AG09319 (cell line): Measurements from ENCODE around the gene PGAM5.

Source experiments
- DNase-seq: peaks from one replicate; pipeline ENCODE4 v3.0.0-alpha.2; 2010; ENCODE audit warnings: low read depth; ENCODE audit errors: extremely low read depth
- TF ChIP-seq, protein P1 (sequence below): IDR thresholded peaks from 2 replicates; pipeline ENCODE4 v1.5.1; 2011; ENCODE audit warnings: low read depth, mild to moderate bottlenecking, inconsistent platforms, low read length, moderate library complexity

The PGAM5 gene

DNA sequence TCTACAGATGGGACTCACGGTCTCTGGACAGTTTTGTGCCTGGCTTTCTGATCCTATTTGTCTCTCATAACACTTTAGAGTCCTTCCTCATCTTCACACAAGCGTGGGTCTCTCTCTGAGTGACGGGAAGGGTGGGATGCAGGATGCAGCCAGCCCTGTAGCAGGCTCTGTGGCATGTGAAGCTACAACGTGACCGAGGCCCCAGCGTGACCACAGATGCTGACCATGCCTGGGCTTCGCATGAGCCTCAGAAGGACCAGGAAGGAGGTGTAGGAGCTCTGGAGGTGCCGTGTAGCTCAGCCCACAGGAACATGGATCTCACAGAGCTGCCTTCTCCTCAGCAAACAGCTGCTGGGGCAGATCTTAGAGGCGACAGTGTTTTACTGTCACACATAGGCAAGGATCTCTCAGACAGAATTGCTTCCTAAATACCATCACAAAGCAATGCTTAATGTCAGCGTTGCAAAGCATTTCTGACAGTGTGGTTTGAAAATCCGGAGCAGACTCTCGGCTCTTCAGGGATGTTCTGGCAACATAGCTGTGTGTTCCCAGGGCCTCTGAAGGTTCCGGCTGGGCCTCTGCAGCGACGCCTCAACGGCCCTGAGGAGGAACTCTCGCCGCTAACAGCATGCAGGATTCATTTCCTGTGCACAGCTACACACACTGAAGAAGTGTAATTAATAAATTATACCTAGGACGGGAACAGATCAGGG lies 29.1 kb downstream of the PGAM5 start:
- DNase-seq: no peak

DNA sequence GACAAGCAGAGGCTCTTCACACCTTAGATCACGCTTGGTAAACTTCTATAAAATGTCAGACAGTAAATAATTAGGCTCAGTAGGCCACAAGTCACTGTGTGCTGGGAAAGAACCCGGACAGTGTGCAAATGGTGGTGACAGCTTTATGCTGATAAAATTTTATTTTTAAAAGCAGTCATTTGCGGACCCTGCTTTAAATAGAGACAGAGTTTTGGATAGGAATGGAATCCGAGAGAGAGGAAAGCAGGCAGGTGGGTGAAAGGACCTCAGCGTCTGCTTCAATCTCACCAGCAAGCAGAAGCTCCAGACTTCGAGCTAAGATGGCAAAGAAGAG lies 29.6 kb downstream of the PGAM5 start:
- DNase-seq: no peak
- TF ChIP-seq, protein P1, sequence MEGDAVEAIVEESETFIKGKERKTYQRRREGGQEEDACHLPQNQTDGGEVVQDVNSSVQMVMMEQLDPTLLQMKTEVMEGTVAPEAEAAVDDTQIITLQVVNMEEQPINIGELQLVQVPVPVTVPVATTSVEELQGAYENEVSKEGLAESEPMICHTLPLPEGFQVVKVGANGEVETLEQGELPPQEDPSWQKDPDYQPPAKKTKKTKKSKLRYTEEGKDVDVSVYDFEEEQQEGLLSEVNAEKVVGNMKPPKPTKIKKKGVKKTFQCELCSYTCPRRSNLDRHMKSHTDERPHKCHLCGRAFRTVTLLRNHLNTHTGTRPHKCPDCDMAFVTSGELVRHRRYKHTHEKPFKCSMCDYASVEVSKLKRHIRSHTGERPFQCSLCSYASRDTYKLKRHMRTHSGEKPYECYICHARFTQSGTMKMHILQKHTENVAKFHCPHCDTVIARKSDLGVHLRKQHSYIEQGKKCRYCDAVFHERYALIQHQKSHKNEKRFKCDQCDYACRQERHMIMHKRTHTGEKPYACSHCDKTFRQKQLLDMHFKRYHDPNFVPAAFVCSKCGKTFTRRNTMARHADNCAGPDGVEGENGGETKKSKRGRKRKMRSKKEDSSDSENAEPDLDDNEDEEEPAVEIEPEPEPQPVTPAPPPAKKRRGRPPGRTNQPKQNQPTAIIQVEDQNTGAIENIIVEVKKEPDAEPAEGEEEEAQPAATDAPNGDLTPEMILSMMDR: no peak

More for the DNA sequence above, 29.1 kb downstream of the PGAM5 start:
- TF ChIP-seq, protein P1: no peak

DNA sequence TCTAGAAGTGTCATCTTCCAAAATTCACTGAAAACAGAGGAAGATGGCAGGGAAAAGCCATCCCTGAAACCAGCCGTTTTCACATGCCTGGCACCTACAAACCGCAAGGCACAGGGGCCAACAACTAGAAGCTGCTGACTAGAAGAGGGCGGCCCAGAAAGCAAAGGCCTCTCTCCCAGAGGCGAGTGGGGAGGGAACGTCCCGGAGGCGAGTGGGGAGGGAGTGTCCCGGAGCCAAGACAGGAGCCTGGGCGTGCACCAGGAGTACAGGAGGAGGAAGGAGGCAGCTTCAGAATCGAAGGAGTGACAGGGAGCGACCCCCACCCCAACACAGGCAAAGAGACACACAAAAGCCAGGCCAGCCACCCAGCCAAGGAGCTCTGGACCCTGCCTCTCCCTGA lies 30.0 kb downstream of the PGAM5 start:
- TF ChIP-seq, protein P1: no peak
- no peak for DNase-seq

DNA sequence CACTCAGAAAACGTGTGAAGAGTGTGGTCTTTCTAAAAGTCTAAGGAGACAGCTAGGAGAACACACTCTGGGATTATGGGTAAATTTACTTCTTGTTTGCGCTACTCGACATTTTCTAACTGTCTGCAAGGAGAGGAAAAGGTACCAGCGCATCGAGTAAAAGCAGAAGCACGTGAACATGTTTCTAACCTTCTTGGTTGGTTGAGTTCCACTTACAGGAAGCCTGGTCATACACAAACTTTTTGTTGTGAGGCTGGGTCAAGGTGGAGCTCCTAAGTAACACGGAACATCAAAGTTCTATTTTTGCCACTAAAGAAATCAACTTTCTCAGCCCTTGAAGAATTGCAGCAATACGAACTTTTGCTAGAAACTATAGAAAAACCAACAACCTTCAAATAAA lies 31.0 kb downstream of the PGAM5 start:
- DNase-seq: no peak
- TF ChIP-seq, protein P1: no peak

DNA sequence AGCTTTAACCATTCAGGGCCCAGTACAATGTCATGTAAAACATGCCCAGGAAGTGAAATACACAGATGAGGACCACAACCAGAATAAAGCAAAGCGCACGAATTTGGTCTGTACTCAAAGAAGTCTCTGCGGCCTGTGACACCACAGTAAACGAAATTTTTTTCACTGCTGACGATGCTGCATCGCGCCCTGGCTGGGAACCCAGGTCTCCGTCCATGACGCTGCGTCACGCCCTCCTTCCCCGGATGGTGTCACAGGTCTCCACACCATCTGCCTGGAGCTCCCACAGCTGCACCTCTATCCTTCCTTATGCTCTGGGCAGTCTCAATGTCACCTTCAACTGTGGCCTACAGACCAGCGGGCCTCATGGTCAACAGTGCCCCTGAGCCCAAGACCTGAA lies 33.2 kb downstream of the PGAM5 start:
- TF ChIP-seq, protein P1: no peak
- no peak for DNase-seq

DNA sequence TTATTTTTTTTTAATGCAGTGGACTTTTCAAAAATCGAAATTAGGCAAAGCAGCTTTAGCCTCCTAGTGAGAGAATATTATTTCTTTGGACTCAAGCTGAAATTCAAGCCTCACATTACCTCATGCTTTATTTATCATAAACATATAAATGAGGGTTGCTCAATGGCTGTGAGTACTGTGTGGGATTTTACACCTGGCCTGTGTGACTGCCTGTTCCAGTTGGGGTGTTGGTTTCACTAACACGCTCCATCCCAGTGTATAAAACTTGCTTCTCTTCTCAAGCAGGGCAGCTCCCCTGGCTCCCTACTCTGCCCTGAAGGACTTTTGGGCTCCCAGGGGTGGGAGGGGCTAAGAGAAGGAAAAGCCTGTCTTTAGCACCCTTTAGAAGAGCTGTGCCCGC lies 36.0 kb downstream of the PGAM5 start:
- TF ChIP-seq, protein P1: no peak
- DNase-seq: no peak

DNA sequence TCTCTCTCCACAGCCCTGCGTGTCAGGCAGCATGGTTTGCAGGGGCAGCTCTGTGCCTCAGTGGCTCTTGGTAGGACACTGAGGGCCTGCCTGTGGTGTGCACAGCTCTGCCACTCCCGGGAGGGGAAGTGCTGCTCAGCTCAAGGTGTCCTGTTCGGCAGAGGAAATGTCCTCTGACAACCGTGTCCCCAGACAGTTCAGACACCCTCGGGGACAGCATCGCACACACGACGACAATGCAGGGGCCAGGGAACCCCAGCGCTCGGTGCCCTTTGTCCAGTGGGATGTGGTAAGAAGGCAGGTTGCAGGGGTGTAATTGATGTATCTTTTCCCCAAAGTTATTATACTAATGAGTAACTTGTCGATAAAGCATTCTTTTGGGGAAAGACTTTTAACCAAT lies 36.8 kb downstream of the PGAM5 start:
- DNase-seq: no peak
- TF ChIP-seq, protein P1: no peak
